GM23338 (cell line): ENCODE data around the gene NTM. TPM values are rescaled to one million over a fixed set of nuclear protein-coding genes. Genes with fewer than 3 reads are reported as not detected.

Experiments used
- ATAC-seq: fragments of 200-7000 bp; cut with Tn5 transposase; 3 replicates; pipeline ENCODE4 v1.9.1; 2020
- DNase-seq: peaks from one replicate; pipeline ENCODE4 v3.0.0-alpha.2; 2015; ENCODE audit warnings: low spot score
- H2AFZ ChIP-seq: fragments of 200-600 bp; sonication (generic); 2 replicates; pipeline ENCODE4 v1.8.0; 2016; ENCODE audit warnings: antibody characterized with exemption, mild to moderate bottlenecking, moderate library complexity
- H3F3A ChIP-seq: fragments of 200-600 bp; sonication (generic); replicated peaks from 2 replicates; pipeline ENCODE4 v1.8.0; 2017; ENCODE audit warnings: antibody characterized with exemption, mixed run types, low read depth
- H3K27ac ChIP-seq: fragments of 200-600 bp; sonication (generic); 2 replicates; pipeline ENCODE4 v1.6.1; 2016; ENCODE audit warnings: low read depth
- H3K27me3 ChIP-seq: fragments of 200-600 bp; sonication (generic); 2 replicates; pipeline ENCODE4 v1.8.0; 2016; ENCODE audit warnings: mild to moderate bottlenecking, mixed run types, moderate library complexity; ENCODE audit not compliant: insufficient read depth
- H3K36me3 ChIP-seq: fragments of 200-600 bp; sonication (generic); 2 replicates; pipeline ENCODE4 v1.8.0; 2016; ENCODE audit warnings: mild to moderate bottlenecking; ENCODE audit not compliant: insufficient read depth
- H3K4me1 ChIP-seq: fragments of 200-600 bp; sonication (generic); 2 replicates; pipeline ENCODE4 v1.8.0; 2016; ENCODE audit warnings: mild to moderate bottlenecking, moderate library complexity; ENCODE audit not compliant: insufficient read depth
- H3K4me2 ChIP-seq: fragments of 200-600 bp; sonication (generic); 2 replicates; pipeline ENCODE4 v1.7.1; 2017; ENCODE audit warnings: mixed run types
- H3K4me3 ChIP-seq: fragments of 200-600 bp; sonication (generic); 2 replicates; pipeline ENCODE4 v1.6.1; 2016; ENCODE audit warnings: mixed run types
- H3K79me2 ChIP-seq: fragments of 200-600 bp; sonication (generic); replicated peaks from 2 replicates; pipeline ENCODE4 v1.8.0; 2017; ENCODE audit warnings: mild to moderate bottlenecking; ENCODE audit not compliant: insufficient read depth
- H3K9me2 ChIP-seq: fragments of 200-600 bp; sonication (generic); 2 replicates; pipeline ENCODE4 v1.8.0; 2017; ENCODE audit not compliant: insufficient read depth
- H4K20me1 ChIP-seq: fragments of 200-600 bp; sonication (generic); replicated peaks from 2 replicates; pipeline ENCODE4 v1.8.0; 2017; ENCODE audit warnings: mild to moderate bottlenecking; ENCODE audit not compliant: insufficient read depth
- H3K27ac Mint-ChIP-seq: 2 replicates; pipeline ENCODE4 v1.8.0; 2020; ENCODE audit warnings: inconsistent platforms, mild to moderate bottlenecking, moderate library complexity, mixed read lengths
- H3K27me3 Mint-ChIP-seq: 3 replicates; pipeline ENCODE4 v1.8.0; 2022; ENCODE audit warnings: low read depth, mild to moderate bottlenecking, moderate library complexity, mixed read lengths, inconsistent platforms; ENCODE audit not compliant: insufficient read depth, poor library complexity
- H3K36me3 Mint-ChIP-seq: 3 replicates; pipeline ENCODE4 v1.8.0; 2021; ENCODE audit warnings: low read depth, mild to moderate bottlenecking, inconsistent platforms, moderate library complexity, mixed read lengths
- H3K4me1 Mint-ChIP-seq: 3 replicates; pipeline ENCODE4 v1.8.0; 2020; ENCODE audit warnings: mild to moderate bottlenecking, inconsistent platforms, mixed read lengths
- H3K4me3 Mint-ChIP-seq: 3 replicates; pipeline ENCODE4 v1.8.0; 2021; ENCODE audit warnings: moderate library complexity, mild to moderate bottlenecking, inconsistent platforms, mixed read lengths
- H3K9me3 Mint-ChIP-seq: 3 replicates; pipeline ENCODE4 v1.8.0; 2020; ENCODE audit warnings: moderate library complexity, mild to moderate bottlenecking, inconsistent platforms, mixed read lengths
- CREB1 ChIP-seq: fragments of 250-450 bp; sonication (Bioruptor Pico); IDR thresholded peaks from 2 replicates; pipeline ENCODE4 v1.5.0; 2020; ENCODE audit warnings: low read depth, mild to moderate bottlenecking, moderate library complexity
- CTCF ChIP-seq, 2 experiments: fragments of 200-600 bp in 1 of 2; sonication (generic) in 1 of 2; conservative IDR thresholded peaks; 2 replicates each; pipeline versions ENCODE4 v1.5.1 to v1.6.1; 2016 to 2017; ENCODE audit warnings: antibody characterized with exemption in 2 of 2, low read depth in 2 of 2, mild to moderate bottlenecking in 2 of 2, moderate library complexity in 1 of 2
- EZH2 ChIP-seq: fragments of 200-600 bp; sonication (generic); IDR thresholded peaks from one replicate; pipeline ENCODE4 v1.8.0; 2017; ENCODE audit warnings: antibody characterized with exemption, mild to moderate bottlenecking, low read depth; ENCODE audit not compliant: unreplicated experiment
- EZH2phosphoT487 ChIP-seq: fragments of 200-600 bp; sonication (generic); IDR thresholded peaks from one replicate; pipeline ENCODE4 v1.8.1; 2018; ENCODE audit warnings: antibody characterized with exemption; ENCODE audit not compliant: unreplicated experiment
- JUNB ChIP-seq: IDR thresholded peaks from one replicate; pipeline ENCODE4 v1.6.1; 2016; ENCODE audit warnings: antibody characterized with exemption; ENCODE audit not compliant: unreplicated experiment
- NANOG ChIP-seq: IDR thresholded peaks from 2 replicates; pipeline ENCODE4 v1.6.1; 2016; ENCODE audit warnings: antibody characterized with exemption, borderline replicate concordance
- POLR2AphosphoS5 ChIP-seq: IDR thresholded peaks from 2 replicates; pipeline ENCODE4 v1.6.1; 2016; ENCODE audit warnings: antibody characterized with exemption, low read depth
- STAT1 ChIP-seq: IDR thresholded peaks from one replicate; pipeline ENCODE4 v1.6.1; 2016; ENCODE audit warnings: antibody characterized with exemption; ENCODE audit not compliant: unreplicated experiment
- ZNF114 ChIP-seq: fragments of 250-450 bp; sonication (Bioruptor Pico); IDR thresholded peaks from 2 replicates; pipeline ENCODE4 v1.5.0; 2020; ENCODE audit warnings: mild to moderate bottlenecking, moderate library complexity
- ZNF331 ChIP-seq: fragments of 250-450 bp; sonication (Bioruptor Pico); IDR thresholded peaks from 2 replicates; pipeline ENCODE4 v1.5.0; 2020; ENCODE audit warnings: low read depth, mild to moderate bottlenecking, moderate library complexity
- polyA plus RNA-seq: library from polyadenylated mRNA; unstranded; fragments of >200 nt; fragmentation: Nextera tagmentation; extraction: Ambion mirVana; gene quantifications from 2 replicates; pipeline ENCODE4 v1.2.1, GENCODE V29; 2016
- total RNA-seq: library from RNA; depleted of rRNA; stranded (reverse); fragments of >200 nt; shearing (Covaris generic); gene quantifications from 2 replicates; pipeline ENCODE4 v1.2.3, GENCODE V29; 2014
- TF ChIP-seq, protein P1 (sequence below): fragments of 250-450 bp; sonication (Bioruptor Pico); IDR thresholded peaks from 2 replicates; pipeline ENCODE4 v1.5.0; 2020; ENCODE audit warnings: mild to moderate bottlenecking, moderate library complexity
- TF ChIP-seq, protein P2 (sequence below): IDR thresholded peaks from one replicate; pipeline ENCODE4 v1.6.1; 2018; ENCODE audit warnings: antibody characterized with exemption; ENCODE audit not compliant: unreplicated experiment

NTM gene
- total and polyA plus RNA-seq, 2 experiments from 2014 or later: 10.6 to 14.6 TPM

DNA sequence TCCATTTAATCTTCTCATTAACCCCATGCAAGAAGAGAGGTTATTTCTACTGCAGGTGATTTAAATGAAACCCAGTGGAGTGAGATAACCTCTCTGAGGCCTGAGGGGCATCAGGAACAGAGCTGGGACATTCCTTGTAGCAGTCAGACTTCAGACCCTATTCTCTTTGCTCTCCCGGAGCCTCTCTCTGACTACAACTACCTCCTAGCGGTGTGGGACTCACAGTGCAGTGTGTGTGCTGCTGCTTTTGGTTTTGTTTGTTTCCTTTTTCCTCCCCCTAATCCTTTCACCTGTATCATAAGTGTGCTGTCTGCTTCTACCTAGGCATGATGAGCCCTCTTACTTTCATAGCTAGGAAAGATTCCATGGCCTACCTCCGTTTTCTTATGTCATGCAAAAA lies 769.6 kb downstream of the NTM start (continued):
- TF ChIP-seq CTCF (conservative IDR thresholded peaks at IDR 0.05; ENCODE audit: low read depth in 2 of 2): peak; percentile 39 to 49

- H3K36me3 Mint-ChIP-seq: no peaks in the 10 kb centered on the region
- H3K4me3 ChIP-seq: no peak overlapping the region
- no peak for TF ChIP-seq EZH2
- no peak for TF ChIP-seq NANOG
- no peak for TF ChIP-seq ZNF114 (CRISPR knock-in tag)
- no peak for TF ChIP-seq EZH2phosphoT487
- no peak for TF ChIP-seq CTCF (conservative IDR thresholded peaks at IDR 0.05; ENCODE audit: low read depth in 2 of 2)
- TF ChIP-seq ZNF331 (CRISPR knock-in tag): no peak
- TF ChIP-seq, protein P1, sequence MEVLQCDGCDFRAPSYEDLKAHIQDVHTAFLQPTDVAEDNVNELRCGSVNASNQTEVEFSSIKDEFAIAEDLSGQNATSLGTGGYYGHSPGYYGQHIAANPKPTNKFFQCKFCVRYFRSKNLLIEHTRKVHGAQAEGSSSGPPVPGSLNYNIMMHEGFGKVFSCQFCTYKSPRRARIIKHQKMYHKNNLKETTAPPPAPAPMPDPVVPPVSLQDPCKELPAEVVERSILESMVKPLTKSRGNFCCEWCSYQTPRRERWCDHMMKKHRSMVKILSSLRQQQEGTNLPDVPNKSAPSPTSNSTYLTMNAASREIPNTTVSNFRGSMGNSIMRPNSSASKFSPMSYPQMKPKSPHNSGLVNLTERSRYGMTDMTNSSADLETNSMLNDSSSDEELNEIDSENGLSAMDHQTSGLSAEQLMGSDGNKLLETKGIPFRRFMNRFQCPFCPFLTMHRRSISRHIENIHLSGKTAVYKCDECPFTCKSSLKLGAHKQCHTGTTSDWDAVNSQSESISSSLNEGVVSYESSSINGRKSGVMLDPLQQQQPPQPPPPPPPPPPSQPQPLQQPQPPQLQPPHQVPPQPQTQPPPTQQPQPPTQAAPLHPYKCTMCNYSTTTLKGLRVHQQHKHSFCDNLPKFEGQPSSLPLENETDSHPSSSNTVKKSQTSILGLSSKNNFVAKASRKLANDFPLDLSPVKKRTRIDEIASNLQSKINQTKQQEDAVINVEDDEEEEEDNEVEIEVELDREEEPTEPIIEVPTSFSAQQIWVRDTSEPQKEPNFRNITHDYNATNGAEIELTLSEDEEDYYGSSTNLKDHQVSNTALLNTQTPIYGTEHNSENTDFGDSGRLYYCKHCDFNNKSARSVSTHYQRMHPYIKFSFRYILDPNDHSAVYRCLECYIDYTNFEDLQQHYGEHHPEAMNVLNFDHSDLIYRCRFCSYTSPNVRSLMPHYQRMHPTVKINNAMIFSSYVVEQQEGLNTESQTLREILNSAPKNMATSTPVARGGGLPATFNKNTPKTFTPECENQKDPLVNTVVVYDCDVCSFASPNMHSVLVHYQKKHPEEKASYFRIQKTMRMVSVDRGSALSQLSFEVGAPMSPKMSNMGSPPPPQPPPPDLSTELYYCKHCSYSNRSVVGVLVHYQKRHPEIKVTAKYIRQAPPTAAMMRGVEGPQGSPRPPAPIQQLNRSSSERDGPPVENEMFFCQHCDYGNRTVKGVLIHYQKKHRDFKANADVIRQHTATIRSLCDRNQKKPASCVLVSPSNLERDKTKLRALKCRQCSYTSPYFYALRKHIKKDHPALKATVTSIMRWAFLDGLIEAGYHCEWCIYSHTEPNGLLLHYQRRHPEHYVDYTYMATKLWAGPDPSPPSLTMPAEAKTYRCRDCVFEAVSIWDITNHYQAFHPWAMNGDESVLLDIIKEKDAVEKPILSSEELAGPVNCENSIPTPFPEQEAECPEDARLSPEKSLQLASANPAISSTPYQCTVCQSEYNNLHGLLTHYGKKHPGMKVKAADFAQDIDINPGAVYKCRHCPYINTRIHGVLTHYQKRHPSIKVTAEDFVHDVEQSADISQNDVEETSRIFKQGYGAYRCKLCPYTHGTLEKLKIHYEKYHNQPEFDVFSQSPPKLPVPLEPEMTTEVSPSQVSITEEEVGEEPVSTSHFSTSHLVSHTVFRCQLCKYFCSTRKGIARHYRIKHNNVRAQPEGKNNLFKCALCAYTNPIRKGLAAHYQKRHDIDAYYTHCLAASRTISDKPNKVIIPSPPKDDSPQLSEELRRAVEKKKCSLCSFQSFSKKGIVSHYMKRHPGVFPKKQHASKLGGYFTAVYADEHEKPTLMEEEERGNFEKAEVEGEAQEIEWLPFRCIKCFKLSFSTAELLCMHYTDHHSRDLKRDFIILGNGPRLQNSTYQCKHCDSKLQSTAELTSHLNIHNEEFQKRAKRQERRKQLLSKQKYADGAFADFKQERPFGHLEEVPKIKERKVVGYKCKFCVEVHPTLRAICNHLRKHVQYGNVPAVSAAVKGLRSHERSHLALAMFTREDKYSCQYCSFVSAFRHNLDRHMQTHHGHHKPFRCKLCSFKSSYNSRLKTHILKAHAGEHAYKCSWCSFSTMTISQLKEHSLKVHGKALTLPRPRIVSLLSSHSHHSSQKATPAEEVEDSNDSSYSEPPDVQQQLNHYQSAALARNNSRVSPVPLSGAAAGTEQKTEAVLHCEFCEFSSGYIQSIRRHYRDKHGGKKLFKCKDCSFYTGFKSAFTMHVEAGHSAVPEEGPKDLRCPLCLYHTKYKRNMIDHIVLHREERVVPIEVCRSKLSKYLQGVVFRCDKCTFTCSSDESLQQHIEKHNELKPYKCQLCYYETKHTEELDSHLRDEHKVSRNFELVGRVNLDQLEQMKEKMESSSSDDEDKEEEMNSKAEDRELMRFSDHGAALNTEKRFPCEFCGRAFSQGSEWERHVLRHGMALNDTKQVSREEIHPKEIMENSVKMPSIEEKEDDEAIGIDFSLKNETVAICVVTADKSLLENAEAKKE: no peak
- no peak for TF ChIP-seq POLR2AphosphoS5
- TF ChIP-seq STAT1: no peak
- TF ChIP-seq, protein P2, sequence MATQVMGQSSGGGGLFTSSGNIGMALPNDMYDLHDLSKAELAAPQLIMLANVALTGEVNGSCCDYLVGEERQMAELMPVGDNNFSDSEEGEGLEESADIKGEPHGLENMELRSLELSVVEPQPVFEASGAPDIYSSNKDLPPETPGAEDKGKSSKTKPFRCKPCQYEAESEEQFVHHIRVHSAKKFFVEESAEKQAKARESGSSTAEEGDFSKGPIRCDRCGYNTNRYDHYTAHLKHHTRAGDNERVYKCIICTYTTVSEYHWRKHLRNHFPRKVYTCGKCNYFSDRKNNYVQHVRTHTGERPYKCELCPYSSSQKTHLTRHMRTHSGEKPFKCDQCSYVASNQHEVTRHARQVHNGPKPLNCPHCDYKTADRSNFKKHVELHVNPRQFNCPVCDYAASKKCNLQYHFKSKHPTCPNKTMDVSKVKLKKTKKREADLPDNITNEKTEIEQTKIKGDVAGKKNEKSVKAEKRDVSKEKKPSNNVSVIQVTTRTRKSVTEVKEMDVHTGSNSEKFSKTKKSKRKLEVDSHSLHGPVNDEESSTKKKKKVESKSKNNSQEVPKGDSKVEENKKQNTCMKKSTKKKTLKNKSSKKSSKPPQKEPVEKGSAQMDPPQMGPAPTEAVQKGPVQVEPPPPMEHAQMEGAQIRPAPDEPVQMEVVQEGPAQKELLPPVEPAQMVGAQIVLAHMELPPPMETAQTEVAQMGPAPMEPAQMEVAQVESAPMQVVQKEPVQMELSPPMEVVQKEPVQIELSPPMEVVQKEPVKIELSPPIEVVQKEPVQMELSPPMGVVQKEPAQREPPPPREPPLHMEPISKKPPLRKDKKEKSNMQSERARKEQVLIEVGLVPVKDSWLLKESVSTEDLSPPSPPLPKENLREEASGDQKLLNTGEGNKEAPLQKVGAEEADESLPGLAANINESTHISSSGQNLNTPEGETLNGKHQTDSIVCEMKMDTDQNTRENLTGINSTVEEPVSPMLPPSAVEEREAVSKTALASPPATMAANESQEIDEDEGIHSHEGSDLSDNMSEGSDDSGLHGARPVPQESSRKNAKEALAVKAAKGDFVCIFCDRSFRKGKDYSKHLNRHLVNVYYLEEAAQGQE: no peak
- TF ChIP-seq JUNB: no peak
- TF ChIP-seq CREB1 (CRISPR knock-in tag): no peak
Observed at GRCh38 chr11:132142121-132142520, 771.7 kb downstream of the NTM start.

More at GRCh38 chr11:132142121-132142520, 771.7 kb downstream of the NTM start:
- Mint-ChIP-seq H3K27me3 (no peaks in the 10 kb centered on the region), H3K4me1 (no peaks in the 10 kb centered on the region), H3K4me3 (no peak overlapping the region), H3K9me3 (no peaks in the 10 kb centered on the region), H3K27ac (no peak overlapping the region)
- no peaks in the 10 kb centered on the region; the same call in 1 of the 2 replicates for H4K20me1 ChIP-seq
- H3K9me2 ChIP-seq: peaks cover 8% of the 10 kb centered on the region; the same call in 1 of the 2 replicates
- no peaks in the 10 kb centered on the region for H3K36me3 ChIP-seq
- no peak for DNase-seq
- H3F3A ChIP-seq: no peaks in the 10 kb centered on the region
- H3K79me2 ChIP-seq: no peaks in the 10 kb centered on the region
- no peaks in the 10 kb centered on the region for H3K4me1 ChIP-seq
- H3K27me3 ChIP-seq: no peaks in the 10 kb centered on the region
- no peak overlapping the region for H3K27ac ChIP-seq
- ATAC-seq: no peak
- H3K4me2 ChIP-seq: no peak overlapping the region
- H2AFZ ChIP-seq: no peak overlapping the region
